GM10266 (cell line): ENCODE measurements around the gene PCDHA8.
"Not testable (repeated sequence)": the region's sequence is repeated elsewhere in the genome, so short reads cannot be mapped to it uniquely, and the experiment has no call there.

Source experiments
- DNase-seq: peaks from one replicate; pipeline ENCODE4 v3.0.0; 2012; ENCODE audit errors: extremely low spot score
- CTCF ChIP-seq: IDR thresholded peaks from 2 replicates; pipeline ENCODE4 v1.5.1; 2012; ENCODE audit warnings: mild to moderate bottlenecking, low read depth; ENCODE audit not compliant: control insufficient read depth, insufficient read depth; ENCODE audit errors: missing control alignments

The PCDHA8 gene

GRCh38 chr5:140802781-140803271 lies 38.2 kb upstream of the PCDHA8 start:
- no peak for TF ChIP-seq CTCF

GRCh38 chr5:140806834-140807775 lies 33.9 kb upstream of the PCDHA8 start, which contains the start of gene PCDHA4:
TSS of gene PCDHA4 (plus strand) at chr5:140807068.
- TF ChIP-seq CTCF = no peak
- DNase-seq = no peak

More at GRCh38 chr5:140802781-140803271, 38.2 kb upstream of the PCDHA8 start:
- no peak for DNase-seq

- not testable (repeated sequence) for DNase-seq
Measured at GRCh38 chr5:140808241-140808888, 32.6 kb upstream of the PCDHA8 start.

DNA sequence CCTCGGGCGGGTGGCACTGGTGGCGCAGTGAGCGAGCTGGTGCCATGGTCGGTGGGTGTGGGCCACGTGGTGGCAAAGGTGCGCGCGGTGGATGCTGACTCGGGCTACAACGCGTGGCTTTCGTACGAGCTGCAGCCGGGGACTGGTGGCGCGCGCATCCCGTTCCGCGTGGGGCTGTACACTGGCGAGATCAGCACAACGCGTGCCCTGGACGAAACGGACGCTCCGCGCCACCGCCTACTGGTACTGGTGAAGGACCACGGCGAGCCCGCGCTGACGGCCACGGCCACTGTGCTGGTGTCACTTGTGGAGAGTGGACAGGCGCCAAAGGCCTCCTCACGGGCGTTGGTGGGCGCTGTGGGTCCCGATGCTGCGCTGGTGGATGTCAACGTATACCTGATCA lies 32.1 kb upstream of the PCDHA8 start:
- TF ChIP-seq CTCF = no peak
- DNase-seq = no peak

- TF ChIP-seq CTCF = peak; percentile 10
- DNase-seq = no peak
Measured at GRCh38 chr5:140821375-140822280, 19.4 kb upstream of the PCDHA8 start, which contains the start of gene PCDHA5. TSS of gene PCDHA5 (plus strand) at chr5:140821613.

- no peak for TF ChIP-seq CTCF
- no peak for DNase-seq
Measured at GRCh38 chr5:140822281-140822629, 18.7 kb upstream of the PCDHA8 start.

DNA sequence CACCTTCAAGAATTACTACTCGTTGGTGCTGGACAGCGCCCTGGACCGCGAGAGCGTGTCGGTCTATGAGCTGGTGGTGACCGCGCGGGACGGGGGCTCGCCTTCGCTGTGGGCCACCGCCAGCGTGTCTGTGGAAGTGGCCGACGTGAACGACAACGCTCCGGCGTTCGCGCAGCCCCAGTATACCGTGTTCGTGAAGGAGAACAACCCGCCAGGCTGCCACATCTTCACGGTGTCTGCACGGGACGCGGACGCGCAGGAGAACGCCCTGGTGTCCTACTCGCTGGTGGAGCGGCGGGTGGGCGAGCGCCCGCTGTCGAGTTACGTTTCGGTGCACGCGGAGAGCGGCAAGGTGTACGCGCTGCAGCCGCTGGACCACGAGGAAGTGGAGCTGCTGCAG lies 18.0 kb upstream of the PCDHA8 start:
- not testable (repeated sequence) for DNase-seq
